NCI-H2196 (cell line): ENCODE results near the gene FAM76B.

Source experiments
- DNase-seq: peaks from one replicate; lab custom pipeline; 2025; ENCODE audit not compliant: unreplicated experiment; lab: John Stamatoyannopoulos, UW

FAM76B gene

DNA sequence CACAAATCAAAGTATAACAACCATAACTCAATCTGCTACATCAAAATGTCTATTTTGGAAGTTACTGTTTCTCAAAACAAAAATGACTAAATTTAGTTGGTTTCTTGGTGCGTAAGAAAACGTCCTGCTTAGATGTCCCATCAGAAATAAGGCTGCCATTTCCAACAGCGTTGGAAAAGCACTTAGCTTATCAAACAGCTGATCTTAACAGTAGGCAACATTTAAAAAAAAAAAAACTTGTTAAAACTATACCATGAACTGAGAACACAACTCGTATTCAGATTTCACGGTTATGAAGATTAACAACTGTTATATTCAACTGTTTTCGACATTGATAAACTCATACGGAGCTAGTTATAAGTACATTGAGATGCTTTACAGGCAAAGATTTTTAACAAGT, 3.1 kb upstream of the FAM76B start:
- DNase-seq = no peak

DNA sequence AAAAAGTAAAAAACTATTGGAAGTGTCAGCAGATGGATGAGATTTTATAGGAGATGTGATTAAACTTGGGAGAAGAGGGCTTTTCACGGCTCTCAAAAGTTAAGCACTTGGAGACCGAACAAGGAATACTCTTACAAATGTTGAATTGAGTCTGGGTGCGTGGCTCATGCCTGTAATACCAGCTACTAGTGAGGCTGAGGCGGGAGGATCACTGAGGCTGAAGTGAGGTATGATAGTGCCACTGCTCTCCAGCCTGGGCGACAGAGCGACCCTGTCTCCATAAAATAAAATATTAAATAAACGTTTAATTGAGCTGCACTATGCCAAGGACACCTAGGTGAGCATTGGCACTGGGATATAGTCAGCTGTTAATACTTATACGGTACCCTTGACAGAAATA, 2.6 kb upstream of the FAM76B start:
- DNase-seq = no peak

DNA sequence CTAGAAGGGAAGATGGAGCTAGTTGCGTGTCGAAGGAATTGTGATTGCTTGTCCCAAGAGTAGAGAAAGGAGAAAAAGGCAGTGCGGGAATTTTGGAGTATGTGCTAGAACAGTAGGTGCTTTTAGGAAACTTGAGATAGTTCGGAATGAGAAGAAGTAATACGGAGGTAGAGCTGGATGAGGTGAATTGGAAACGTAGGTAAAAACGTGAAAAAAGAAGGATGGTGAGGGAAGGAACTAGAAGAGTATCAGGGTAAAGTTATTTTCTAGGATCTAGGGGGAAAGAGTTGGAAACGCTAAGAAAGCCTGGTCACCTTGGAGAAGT, 2.1 kb upstream of the FAM76B start:
- DNase-seq = no peak

DNA sequence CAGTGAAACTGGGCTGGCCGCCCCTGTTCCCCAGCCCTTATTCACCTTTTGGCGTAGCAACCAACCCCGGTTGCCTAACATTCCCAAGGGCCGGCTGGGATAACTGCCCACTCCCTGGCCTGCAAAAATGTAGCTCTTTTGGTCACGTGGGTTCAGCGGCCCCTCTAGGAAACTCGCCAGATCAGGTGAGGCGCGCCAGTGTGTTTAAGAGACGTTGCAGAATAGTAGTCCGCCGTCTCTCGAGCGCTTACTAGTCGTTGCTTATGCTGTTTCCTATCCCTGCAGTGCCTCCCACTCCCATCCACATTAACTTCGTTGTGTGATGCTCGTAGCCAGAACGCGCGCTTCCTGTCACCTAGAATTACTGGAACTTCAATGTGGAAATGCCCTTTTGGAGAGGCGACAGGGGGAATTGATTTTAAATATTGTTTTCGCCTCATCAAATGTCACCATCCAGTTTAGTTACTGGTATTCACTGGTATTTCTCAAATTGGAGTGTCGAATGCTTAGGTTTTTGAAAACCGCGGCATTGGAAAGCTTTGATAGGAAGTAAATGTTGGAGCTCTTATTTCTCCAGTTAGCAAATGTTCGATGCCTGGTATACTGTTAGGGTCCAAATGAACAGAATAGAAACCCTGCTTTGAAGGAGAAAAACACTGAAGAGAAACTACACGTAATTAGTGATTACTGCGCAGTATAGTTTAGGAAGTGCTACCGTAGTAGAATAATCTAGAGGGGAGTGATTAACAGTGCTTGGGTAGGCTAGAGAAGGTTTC, 1.5 kb upstream of the FAM76B start:
- peak; percentile 52 for DNase-seq

DNA sequence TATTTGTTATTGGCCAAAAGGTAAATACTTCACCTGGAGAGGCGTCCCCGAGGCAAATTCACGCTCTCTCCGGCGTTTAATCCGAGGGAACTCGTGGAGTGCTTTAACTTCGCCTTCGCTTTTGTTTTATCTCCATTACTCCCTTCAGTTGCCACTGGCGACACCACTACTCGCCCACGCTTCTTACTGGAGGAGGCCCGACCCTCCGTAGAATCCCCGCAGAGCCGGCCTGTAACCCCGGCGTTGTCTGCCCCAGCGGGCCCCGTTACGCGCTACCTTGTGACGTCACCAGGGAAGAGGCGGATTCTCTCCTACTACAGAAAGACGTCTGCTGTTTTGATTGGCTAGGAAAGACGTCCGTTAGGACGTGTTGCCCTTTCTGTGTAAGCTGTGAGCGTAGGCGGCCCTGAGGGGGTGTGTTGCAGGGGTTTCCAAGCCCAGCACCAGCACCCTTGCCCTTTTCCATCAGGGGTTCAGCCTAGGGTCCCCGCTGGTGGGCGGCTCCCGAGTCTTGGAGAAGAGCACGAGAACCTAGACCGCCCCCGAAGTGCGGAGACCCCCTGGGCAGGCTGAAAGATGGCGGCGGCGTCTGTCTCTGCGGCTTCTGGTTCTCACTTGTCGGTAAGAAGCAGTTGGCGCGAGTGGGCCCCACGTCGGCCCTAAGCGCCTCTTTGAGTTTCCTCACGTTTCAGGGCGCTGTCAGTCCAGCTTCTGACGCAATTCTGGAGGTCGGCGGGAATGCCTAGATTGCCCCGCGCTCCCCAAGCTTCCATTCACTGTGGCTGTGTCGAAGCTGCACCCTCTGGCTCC, 746 bp upstream of the FAM76B start, which contains the start of gene CEP57:
Gene CEP57, plus strand, starts transcription at position 376 of the 810 bp plus-strand sequence. Its CDS starts 201 bp downstream, at position 577.
- DNase-seq = peak; percentile 97

DNA sequence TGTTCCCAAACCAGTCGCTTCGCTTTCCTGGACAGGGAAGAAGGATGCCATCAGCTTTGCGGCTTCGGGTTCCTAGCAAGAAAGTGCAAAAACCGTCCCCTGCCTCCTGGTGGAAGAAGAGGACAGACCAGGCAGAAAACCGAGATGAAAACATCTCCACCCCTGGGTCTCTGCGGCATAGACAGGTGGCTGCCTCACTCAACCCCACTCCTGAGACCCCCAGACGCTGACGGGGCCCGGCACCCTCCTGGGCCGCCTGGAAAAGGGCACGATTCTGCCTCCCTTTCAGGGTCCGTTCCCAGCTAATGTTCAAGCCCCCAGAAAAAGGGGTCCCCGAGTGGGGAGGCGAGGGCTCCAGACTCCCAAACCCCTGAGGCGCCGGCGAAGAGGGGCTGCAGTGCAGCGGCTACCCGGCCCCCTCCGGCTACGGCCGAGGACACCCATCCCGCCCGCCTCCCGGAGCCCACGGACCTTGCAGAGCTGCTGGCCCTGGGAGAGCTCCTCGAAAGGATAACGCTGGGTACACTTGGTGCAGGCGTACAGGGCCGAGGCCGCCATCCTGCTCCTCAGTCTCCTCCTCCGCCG, 569 bp downstream of the FAM76B start:
- peak; percentile 18 for DNase-seq

DNA sequence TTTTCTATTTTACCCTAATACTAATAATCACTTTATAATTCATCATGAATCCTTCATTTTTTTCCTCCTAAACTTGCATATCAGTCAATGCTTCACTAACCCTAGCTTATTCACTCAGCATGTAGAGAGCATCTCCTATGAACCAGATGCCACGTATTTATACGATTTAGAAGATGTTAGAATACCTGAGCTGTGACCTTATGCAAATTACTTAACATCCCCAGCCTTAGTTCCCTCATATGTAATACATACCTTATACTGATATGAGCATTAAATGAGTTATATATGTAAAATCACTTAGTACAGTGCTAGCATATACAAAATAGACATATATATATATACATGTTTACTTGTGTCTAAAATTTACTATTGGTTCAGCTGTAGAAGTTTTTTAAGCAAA, 9.0 kb downstream of the FAM76B start:
- no peak for DNase-seq

DNA sequence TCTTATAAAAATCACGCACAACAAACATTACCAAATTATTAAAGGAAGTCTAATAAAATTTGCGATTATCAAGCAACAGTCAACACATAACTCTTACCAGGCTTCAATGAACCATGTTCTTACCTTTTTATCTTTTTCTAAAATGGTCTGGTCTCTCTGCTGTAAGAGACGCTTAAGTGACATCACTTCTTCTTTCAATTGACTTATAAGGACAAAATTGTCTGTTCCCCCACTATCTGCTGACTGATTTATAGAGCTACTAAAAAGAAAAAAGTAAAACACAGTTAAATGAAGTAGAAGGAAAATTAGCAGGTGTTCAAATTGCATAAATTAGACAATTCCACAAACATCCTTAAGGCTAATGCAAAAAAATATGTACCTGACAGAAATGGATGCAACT, 10.9 kb downstream of the FAM76B start:
- no peak for DNase-seq

DNA sequence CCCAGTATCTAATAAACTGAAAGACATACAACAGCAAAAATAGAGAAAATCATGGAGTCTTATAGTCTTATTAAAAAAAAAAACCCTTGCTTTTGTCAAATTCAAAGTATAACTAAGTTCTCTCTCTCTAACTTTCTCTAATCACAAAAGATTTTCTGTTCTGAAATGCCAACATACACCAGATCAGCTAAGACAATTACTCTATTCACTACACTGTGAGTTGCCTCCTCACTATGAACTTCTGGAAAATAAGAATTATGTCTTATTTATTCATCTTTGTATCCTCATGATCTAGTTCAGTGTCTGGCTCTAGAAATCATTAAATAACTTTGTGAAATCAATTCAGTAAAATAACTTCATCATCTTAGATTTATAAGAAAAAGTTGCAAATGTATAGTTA, 12.7 kb downstream of the FAM76B start:
- DNase-seq = no peak

DNA sequence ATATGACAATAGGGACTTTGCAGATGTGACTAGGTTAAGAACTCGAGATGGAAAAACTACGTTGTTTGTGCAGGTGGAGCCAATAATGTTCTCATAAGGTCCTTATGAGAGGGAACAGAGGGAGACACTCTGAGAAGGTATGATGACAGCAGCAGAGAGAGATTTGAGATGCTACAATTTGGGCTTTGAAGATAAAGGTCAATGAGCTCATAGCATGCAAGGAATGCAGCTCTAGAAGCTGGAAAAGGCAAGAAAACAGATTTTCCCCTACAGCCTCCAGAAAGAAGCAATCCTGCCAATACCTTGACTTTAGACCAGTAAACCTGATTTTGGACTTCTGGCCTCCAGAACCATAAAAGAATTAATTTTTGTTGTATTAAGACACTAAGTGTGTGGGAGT, 21.1 kb downstream of the FAM76B start:
- no peak for DNase-seq

DNA sequence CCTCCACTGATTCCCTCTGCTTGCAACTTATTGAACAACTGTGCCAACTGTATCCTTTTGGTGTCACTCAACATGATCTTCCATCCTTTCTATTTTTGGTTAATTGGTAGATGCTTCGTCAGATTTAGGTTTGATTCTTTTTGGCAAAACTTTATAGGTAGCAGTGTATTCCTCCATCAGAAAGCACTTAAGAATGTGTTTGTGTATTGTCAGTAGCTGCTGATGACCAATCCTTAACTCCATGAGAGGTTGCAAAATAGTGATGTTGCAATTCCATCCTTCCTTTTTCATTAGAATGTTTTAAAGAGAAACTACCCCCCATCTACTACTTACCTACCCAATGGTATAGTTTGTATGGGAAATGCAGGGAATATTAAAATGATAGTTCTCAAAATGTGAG, 22.1 kb downstream of the FAM76B start:
- DNase-seq = no peak

DNA sequence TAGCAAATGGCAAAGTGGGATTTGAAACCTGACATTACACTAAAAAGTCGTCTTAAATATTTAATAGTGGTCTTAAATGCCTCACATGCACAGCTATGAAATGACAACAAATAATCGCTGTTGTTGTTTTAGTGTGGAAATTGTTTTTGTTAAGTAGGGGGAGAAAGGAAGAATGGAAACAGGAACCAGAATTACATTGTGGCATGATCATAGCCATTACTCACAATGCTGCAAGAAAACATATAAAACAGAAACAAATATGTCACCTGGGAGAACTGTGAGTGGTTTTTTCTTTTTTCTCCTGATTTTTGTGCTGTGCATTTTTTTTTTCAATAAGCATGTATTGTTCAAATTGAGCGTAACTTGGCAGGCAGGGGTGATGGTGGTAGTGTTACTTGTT, 22.9 kb downstream of the FAM76B start:
- DNase-seq = no peak

DNA sequence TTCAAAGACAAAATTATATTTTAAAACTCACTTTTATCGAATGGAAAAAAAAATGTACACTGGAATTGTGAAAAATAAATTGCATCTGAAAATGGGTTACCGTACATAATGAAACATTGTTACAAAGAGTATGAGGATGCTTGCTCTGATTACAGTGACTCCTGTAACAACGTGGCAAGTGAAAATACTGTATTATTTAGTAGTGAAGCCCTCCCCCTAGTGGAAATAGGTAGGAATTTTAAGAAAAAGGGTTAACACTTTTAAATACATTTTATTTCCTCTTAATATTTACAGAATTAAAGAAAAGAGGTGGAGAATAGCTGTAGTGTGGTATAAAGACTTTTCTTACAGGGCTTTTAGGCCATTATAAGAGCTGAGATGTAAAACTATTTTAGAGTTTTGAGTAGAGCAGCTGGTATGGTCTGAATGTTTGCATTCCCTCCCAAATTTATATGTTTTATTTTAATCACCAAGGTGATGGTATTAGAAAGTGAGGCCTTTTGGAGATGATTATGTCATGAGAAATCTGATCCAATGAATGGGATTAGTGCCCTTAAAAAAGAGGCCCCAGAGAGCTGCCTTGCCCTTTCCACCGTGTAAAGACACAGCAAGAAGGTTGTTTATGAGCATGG, 25.2 kb downstream of the FAM76B start:
- peak; percentile 43 for DNase-seq

DNA sequence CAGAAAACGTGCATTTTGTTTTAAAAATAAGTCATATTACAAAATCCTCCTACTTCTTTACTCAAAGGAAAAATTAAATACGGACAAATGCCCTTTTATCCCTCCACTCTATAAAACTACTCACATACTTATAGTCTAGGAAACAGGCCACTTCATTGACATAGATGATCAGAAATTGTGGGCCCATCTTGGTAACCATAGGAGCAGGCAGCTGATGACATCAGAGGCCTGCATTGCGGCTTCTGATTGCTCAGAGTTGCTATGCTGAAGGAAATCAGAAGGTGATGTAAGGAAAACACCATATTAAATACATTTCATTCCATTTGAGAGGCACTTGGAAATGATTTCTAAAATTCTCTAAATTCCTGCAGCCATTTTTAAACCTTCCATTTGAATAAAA, 27.0 kb downstream of the FAM76B start:
- DNase-seq = no peak

DNA sequence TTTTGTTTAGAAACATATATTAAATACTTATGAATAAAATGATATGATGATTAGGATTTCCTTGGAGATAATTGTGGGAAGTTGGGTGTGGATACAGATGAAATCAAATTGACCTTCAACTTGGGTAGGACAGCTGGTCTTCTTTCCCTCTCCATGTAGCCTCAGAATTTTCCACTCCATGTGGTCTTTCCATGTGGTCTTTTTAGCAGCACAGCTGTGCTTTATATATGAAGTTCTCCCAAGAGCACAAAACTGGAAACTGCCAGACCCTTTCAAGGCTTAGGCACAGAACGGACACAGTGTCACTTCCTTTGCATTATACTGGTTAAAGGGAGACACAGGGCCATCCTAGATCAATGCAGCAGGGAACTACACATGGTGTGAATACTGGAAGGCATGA, 28.6 kb downstream of the FAM76B start:
- no peak for DNase-seq

DNA sequence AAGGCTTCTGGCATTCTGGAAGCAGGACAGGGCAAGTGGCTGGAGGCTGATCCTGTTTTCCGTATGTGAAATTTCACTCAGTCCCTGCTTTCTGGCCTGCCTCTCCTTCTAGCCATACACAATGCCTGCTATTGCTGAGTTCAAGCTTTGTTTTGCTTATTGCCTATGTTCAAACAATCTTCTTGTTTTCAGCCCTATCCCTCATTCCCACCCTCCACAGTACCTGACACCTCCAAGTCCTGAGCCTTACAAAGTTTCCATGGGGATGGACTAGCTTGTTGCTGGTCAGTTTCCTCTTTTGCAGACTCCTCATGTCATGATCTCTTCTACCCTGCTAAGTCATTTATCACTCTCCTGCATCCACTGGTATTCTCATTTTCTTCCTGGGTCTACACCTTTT, 38.1 kb downstream of the FAM76B start:
- no peak for DNase-seq

DNA sequence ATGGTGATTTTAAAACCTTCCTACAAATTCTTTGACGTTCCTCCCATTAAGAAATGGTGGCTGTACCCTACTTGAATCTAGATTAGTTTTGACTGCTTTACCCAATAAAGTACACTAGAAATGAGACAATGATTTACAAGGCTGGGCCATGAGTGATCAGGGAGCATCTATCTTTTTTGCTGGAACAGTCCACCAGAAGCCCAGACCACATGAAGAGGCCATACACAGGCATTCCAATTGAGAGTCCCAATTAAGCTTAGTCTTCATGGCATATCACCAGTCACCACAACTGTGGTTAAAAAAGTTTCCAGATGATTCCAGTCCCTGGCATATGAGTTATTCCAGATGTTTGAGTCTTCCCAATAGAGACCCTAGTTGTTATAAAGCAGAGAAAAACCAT, 39.5 kb downstream of the FAM76B start:
- no peak for DNase-seq

DNA sequence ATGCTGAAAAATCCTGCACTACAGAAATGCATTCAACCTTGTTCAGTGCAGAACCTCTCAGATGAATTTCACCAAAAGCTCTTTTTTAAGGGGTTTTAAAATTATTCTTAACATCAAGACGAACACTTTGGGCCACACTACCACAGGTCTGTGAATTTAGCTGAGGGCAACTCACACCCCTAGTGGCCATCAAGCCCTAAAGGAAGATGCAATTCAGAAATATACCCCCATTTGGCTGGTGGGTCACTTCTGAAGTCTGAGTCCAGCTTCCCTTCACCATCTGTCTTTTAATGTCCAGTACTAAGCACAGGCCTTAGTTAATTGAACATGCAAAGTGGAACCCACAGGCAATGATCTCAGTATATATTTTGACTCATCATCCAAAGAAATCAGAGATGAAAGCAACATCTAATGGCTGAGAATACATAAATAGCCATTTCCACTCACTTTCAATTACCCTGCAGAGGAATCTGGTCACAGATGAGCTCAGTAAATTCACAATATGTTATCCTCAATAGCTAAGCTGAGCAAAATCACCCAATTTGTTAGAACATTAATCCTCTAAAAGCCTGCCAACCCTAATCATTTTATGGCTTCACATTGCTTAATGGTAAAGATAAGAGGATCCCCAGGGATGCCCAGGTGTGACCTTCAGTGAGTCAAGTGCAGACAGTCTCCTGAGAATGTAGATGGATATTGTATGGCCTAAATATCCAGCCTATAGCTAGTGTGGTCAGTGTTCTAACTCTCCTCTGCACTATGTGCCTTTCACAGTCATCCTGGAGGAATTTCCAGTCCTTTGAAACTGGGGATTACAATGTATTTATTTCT, 50.3 kb downstream of the FAM76B start:
- DNase-seq = no peak

DNA sequence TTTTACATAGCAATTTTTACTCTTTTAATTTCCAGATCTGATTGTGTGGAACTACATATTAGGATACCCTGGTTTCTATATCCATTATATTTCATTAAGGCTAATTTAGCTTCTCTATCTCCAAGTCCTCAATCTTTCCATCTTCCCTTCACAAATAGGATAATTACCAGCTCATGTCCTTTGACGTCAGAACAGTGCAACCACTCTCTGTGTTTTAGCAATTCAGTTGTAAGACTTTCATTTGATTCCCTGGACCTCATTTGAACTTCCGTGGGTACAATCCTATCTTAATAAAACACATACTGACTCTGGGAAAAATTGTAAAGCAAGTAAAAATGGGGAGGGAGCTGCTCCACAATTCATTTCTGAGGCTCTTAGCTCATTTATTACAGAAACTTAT, 52.8 kb downstream of the FAM76B start:
- DNase-seq = no peak

DNA sequence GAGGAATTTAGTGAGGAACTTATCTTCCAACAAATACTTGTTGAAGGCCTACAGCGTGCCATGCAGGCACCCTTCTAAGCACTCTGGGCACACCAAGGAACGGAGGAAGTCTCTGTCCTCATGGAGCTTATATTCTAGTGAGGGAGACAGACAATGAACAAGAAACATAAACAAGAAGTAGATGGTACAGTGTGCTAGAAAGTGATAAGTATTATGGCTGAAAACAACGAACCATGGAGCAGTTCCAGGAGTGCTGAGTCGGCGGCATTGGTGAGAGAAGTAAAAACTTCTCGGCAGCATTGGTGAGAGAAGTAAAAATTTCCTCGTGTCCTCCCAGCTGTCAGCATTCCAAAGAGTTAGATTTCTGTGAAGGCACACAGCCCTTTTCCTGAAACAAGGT, 53.2 kb downstream of the FAM76B start:
- DNase-seq = no peak

DNA sequence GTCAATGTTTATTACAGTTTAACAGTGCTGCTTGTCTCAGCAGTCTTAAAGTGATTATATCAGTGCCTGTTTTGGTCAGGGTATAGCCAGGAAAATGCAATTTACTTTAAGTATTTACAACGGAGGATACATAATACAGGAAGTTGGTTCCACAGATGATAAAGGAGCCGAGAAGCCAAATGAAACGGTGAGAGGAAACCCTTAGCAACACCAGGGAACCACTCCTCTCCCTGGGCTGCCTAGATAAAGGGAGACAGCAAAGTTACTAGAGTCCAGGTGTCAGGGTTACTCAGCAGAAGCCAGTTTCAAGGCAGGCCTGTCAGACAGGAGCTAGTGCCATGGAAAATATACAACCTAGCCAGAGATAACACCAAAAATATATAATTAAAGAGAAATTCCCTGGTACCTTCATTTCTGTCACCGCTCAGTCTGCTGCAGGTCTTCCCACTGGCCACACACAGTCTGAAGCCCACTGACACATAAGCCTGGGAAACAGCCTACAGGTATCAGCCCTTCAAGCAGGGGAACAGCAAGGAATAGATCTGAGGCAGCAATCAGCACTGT, 55.5 kb downstream of the FAM76B start:
- no peak for DNase-seq
